ENCODE data around the gene LIPE.
"Not testable (repeated sequence)": the region's sequence is repeated elsewhere in the genome, so short reads cannot be mapped to it uniquely, and the experiment has no call there.

LIPE gene

GRCh38 chr19:42427313-42427712, at the start of gene LIPE:
Gene LIPE (minus strand): TSS chr19:42427388. CDS start chr19:42427149, 239 bp downstream.
- no peak for DNase-seq

- no peak for DNase-seq
These were observed 48.2 kb upstream of the LIPE start for GRCh38 chr19:42475366-42475765.

GRCh38 chr19:42474743-42475142, 47.6 kb upstream of the LIPE start:
- no peak for DNase-seq

GRCh38 chr19:42473686-42474085, 46.5 kb upstream of the LIPE start:
- no peak for DNase-seq

GRCh38 chr19:42472402-42473147, 45.4 kb upstream of the LIPE start:
- DNase-seq, result no peak

GRCh38 chr19:42471554-42472249, 44.5 kb upstream of the LIPE start:
- no peak for DNase-seq

GRCh38 chr19:42469311-42470235, 42.4 kb upstream of the LIPE start:
- DNase-seq, result no peak

GRCh38 chr19:42468273-42468796, 41.1 kb upstream of the LIPE start:
- no peak for DNase-seq

- DNase-seq, result no peak
These were observed 40.1 kb upstream of the LIPE start for GRCh38 chr19:42467183-42467760.

- peak; percentile 21 for DNase-seq
These were observed 39.5 kb upstream of the LIPE start for GRCh38 chr19:42466521-42467182.

- no peak for DNase-seq
These were observed 38.7 kb upstream of the LIPE start for GRCh38 chr19:42465827-42466280.

- DNase-seq, result peak; percentile 19
These were observed 34.6 kb upstream of the LIPE start for GRCh38 chr19:42461700-42462324.

GRCh38 chr19:42461231-42461630, 34.0 kb upstream of the LIPE start:
- DNase-seq, result not testable (repeated sequence)

- no peak for DNase-seq
These were observed 32.7 kb upstream of the LIPE start for GRCh38 chr19:42459926-42460325.

- no peak for DNase-seq
These were observed 28.5 kb upstream of the LIPE start for GRCh38 chr19:42455621-42456081.

GRCh38 chr19:42455086-42455485, 27.9 kb upstream of the LIPE start:
- DNase-seq, result no peak

- DNase-seq, result no peak
These were observed 25.4 kb upstream of the LIPE start for GRCh38 chr19:42452590-42452989.

- DNase-seq, result peak; percentile 67
These were observed 23.2 kb upstream of the LIPE start for GRCh38 chr19:42450314-42450934.

- not testable (repeated sequence) for DNase-seq
These were observed 21.1 kb upstream of the LIPE start for GRCh38 chr19:42448306-42448705.

GRCh38 chr19:42445948-42446347, 18.8 kb upstream of the LIPE start:
- DNase-seq, result no peak

GRCh38 chr19:42443944-42444398, 16.8 kb upstream of the LIPE start:
- no peak for DNase-seq
